Stomach (tissue), 4 donors: ENCODE measurements around the gene ADM2.
A peak's percentile ranks its signal among the peaks of the same experiment; 100 is the strongest.

Experiments
- CTCF ChIP-seq, 7 experiments: fragments of 450-650 bp in 4 of 7; fragments of 200-600 bp in 3 of 7; sonication (generic) in 3 of 7; IDR thresholded peaks; one replicate each; pipeline ENCODE4 v1.5.1; 2016 to 2019; ENCODE audit warnings: antibody characterized with exemption in 7 of 7, control low read depth in 2 of 7, mild to moderate bottlenecking in 1 of 7
- EP300 ChIP-seq: sonication (generic); formaldehyde crosslinking; IDR thresholded peaks from one replicate; pipeline ENCODE4 v1.6.1; 2017; ENCODE audit warnings: antibody characterized with exemption

- TF ChIP-seq EP300 (no peak), CTCF (IDR thresholded peaks at IDR 0.05) (peak in 5 of 7 experiments; percentile 8 to 74 (median 54))
These were observed 44.9 kb downstream of the ADM2 start for GRCh38 chr22:50526108-50526833.
